NCI-H1092 (cell line): ENCODE data around the gene ZNF766.
"Not testable (repeated sequence)": the region's sequence is repeated elsewhere in the genome, so short reads cannot be mapped to it uniquely, and the experiment has no call there.

Source experiments
- DNase-seq: peaks from one replicate; lab custom pipeline; 2025; lab: John Stamatoyannopoulos, UW

The ZNF766 gene

DNA sequence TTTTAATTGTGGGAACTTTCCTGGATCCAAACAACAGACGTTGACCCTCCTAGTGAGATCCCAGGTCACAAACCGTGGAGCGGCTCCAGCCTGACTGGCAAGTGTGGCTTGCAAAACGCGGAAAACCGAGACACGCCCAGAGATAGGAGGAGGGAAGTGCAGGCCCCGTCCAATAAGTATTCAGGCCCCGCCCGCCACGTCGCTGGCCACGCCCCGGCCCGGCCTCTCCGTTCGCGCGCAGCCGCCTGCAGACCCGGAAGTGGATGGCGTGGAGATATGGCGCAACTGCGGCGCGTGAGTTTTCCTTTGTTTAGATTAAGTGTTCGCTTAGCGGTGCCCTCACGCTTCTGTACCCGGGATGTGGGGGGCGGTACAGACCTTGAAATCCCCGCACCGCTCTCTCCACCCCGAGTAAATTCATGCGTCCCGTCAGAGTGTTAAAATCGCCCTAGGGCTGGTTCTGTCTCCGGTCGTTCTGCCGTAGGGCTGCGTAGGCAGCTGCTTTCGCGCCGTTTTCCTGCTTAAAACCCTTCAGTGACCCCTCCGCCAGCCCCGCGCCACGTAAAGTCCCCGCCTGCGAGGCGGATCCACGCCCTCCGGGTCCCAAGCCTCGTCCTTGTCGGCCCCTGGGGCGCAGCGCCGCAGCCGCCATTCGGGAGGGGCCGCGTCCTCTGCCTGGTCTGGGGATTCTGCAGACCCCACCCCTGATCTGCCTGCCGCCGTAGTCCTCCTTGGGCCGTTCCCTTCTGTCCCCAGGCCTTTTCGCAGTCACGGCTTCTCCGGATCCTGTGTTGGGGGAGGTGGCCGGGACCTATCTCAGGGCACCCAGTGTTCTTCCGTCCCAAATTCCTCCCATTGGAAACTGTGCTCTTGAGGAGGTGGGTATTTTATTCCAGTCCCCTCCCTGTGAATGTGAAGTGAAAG lies at the start of gene ZNF766:
Gene ZNF766, plus strand, starts transcription at position 250 of the 924 bp plus-strand sequence. Its CDS starts 27 bp downstream, at position 277.
- DNase-seq = peak; percentile 91

DNA sequence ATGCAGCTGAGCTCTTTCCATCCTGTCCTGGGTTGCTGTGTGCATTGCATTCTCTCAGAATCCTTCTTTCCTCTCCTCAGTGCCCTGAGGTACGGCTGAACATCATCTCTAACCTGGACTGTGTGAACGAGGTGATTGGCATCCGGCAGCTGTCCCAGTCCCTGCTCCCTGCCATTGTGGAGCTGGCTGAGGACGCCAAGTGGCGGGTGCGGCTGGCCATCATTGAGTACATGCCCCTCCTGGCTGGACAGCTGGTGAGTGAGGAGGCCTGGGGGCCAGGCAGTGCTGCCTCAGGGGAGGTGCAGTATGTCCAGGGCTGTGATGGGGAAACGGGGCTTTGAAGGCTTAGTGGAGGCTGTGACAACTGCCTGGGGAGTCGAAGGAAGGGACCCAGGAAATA lies 49.8 kb upstream of the ZNF766 start:
- DNase-seq = no peak

DNA sequence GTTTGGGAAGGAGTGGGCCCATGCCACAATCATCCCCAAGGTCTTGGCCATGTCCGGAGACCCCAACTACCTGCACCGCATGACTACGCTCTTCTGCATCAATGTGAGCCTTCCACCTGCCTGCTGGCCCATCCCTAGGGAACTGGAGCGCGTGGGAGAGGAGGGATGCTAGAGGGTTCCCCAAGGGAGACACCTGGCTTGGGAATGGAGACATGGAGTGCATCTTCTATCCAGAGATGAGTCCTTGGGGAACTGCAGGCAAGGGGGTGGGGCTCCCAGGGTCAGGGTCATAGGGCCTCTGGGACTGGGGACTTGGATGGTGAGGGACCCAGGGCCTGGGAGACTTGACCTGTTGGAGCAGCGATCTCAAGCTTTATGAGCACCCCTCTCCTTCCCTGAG lies 48.4 kb upstream of the ZNF766 start:
- no peak for DNase-seq

DNA sequence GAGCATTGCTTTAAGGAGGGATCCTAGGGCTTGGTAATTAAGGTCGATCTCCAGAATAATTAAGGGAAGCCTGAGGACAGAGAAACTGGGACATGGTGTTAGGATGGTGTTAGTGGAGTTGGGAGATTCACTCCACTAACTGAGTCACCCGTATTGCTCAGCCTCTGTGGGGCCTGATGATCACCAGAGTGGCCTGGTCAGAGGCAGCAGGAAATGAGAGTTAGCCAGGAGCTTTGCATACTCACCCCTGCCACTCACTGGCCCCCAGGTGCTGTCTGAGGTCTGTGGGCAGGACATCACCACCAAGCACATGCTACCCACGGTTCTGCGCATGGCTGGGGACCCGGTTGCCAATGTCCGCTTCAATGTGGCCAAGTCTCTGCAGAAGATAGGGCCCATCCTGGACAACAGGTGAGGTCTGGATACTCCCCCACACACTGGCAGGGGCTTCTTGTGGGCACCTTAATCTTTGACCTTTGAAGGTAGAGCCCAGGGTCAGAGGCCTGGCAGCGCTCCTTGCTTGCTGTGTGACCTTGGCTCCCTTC lies 47.5 kb upstream of the ZNF766 start:
- DNase-seq = no peak

DNA sequence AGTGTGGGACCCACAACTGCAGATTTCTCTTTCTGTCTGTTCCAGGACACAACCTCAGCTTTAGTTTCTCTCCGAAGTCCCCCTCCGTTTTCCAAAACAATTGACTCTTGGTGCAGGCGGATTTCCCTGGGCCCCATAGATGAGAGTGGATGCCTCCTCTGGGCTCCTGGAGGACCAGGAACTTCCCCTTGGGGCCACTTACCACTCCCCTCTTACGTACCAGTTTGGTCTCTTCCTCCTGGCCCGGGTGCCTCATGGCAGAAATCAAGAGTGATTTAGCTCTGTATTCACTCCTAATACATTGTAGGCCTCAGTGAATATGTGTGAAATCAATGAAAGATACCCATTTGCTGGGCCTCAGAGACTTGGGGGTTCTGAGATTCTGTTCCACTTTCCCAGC lies 45.2 kb upstream of the ZNF766 start:
- DNase-seq = no peak

DNA sequence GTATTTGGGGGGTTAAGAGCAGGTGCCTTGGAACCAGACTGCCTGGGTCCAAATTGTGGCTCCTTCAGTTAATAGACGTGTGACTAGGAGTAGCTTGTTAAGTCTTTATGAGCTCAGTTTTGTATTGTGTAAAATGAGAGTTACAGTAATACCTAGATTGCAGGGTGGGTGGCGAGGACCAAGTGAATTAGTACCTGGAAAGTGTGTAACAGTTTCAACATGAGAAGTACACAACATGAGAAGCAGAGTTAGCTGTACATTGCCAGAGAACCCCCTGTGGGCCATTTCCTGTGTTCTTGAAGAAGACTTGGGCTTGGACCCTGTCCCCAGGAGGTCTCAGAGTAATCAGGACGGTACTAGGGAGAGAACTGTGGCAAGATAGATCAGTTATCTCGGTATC lies 42.7 kb upstream of the ZNF766 start:
- DNase-seq = no peak

DNA sequence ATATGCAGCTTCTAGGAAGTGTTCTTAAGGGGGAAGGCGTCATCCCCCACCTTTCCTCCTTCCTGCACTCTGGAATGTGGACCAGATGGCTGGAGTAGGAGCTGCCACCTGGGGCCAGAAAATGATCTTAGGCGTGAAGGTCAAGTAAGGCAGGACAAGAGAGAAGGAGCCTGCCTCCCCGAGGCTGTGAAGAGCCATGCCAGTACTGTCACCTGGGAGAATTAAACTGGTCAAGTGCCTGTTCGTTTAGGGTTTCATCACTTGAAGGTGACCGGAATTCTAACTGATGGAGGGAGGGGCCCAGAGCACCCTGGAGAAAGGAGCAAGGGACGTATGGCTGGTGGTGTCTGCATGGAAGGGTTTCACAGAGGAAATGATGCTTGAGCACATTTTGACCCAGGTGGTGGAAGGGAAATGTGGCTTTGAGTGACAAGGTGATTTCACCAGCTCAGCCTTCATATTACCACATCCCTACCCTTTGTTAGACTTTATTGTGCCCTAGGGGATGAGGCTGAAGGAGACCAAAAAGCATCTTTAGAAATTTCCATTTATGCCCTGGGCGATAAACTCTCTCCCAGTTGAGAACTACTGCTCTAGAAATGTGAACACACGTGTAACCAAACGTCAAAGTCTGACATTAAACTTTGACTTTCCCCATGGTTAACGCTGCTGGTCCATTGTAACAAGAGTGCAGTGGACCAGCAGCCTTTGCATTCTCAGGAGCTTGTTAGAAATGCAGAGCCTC lies 42.0 kb upstream of the ZNF766 start:
- no peak for DNase-seq

DNA sequence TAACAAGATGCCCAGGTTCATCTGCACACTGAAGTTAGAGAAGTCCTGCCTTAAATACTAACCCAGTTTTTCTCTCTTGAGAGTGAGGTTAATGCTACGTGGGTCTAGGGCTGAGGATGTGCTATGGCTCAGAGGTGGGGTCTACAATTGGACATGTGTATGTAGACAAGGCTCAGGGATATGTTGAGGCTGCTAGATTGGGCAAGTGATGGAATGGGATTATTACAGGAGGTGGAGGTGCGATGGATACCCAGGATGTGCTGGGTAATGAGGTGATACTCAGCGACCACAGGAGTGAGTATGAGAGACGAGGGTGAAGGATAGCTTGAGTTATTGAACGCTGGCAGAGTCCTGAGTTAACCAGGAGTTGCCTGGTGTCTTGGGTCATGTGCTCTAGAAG lies 41.4 kb upstream of the ZNF766 start:
- DNase-seq = no peak

DNA sequence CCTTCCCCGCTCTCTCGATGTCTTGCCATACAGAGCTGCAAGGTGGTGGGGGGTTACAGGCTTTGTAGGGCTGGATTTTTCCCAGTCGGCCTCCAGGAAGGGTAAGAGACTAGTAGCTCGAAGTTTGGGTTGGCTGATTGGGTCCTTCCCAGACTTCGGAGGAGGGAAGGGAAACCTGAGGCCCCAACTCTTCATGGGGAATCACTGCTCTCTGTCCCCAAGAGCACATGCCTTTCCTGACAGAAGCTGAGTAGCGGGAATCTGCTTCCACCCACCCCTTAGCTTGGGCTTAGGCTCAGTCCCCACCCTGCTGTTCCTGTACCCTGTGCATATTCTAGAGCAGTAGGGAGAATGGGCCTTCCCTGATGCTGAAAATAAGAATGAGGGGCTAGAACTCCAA lies 39.9 kb upstream of the ZNF766 start:
- no peak for DNase-seq

DNA sequence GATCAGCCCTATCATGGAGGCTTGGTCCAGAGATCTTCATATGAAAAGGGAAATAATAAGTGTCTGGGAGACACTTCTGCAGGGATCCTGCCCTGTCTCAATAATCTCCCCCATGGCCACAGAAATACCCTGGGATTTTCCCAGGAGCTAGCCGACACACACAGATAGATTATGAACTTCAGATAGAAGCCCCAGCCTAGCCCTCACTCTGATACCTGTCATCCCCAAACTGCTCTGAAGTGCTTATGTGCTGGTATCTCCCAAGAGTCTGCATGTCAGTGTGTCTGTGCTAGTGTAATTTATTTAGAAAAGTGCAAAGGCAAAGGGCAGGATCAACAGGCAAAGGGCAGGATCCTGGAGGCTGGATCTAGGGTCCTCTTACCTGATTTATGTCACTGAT lies 38.7 kb upstream of the ZNF766 start:
- DNase-seq = no peak

DNA sequence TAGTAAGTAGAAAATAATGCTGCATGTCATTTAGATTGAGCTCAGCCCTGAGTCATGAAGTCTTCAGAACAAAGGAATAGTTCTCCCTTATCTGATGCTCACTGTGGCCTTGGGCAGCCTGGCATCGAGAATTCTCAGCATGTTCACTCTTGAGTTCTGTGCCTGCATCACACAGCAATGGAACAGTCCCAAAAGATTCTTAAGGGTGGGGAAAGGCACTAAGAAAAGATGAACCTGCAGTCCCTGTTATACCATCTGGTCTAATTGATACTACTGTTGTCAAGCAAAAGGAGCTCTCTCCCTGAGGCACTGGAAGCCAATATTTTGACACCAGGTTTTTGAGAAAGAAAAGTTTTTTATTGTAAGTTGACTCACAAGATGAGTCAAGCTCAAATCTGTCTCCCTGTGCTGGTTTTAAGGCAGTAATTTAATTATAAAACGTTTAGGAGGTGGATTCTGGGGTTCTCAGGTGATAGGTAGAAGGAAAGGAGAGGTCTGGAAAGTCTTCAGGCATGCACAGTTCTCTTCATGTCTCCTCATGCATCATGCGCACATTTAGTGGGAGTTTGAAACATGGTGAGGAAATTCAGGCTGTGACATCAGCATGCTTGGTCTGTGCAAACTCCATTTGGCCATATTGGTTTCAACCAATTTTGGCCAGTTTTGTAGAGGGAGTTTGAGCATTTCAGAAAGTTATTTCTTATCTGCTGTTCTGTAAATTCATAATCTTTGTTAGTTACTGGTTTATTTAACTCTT lies 38.1 kb upstream of the ZNF766 start:
- DNase-seq = no peak

DNA sequence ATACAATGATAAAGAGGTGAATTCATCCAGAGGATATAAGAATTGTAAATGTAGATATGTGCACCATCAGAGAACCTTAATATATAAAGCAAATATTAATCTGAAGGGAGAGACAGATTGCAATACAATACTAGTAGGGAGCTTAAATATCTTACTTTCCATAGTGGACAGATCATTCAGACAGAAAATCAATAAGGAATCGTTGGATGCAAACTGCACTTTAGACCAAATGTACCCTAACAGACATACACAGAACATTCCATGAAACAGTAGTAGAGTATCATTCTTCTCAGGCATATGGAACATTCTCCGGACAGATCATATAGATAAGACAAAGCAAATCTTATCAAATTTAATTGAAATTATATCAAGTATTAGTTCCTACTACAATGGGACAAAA lies 35.0 kb upstream of the ZNF766 start:
- DNase-seq = no peak

DNA sequence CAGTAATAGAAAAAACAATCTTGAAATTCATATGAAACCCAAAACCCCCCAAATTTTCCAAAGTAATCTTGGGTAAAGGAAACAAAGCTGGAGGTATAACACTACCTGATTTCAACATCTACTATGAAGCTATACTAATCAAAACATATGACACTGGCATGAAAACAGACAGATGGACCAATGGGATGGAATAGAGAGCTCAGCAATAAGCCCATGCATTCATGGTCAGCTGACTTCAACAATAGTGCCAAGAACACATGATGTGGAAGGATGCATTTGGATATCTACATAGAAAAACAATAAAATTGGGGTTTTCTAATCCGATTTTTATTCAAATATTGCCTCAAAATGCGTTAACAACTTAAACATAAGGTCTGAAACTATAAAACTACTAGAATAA lies 32.2 kb upstream of the ZNF766 start:
- DNase-seq = no peak

DNA sequence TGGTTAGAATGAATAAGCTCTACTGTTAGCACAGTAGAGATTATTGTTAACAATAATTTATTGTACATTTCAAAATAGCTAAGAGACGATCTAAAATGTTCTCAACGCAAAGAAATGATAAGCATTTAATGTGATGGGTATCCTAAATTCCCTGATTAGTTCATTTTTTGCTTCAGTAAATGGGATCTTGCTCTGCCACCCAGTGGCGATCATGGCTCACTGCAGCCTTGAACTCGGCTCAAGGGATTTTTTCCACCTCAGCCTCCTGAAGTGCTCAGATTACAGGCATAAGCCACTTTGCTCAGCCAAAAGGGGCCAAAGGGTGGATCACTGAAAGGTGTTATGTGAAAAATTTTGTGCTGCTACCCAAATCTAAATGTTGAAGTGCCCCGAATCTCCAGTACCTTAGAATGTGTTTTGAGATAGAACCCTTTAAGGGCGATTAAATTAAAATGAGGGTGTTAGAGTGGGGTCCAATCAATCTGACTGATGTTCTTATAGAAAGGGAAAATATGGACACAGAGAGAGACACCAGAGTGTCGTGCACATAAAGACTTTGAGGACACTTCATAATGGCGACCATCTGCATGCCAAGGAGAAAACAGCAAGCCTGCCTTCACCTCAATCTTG lies 31.5 kb upstream of the ZNF766 start:
- DNase-seq = no peak

DNA sequence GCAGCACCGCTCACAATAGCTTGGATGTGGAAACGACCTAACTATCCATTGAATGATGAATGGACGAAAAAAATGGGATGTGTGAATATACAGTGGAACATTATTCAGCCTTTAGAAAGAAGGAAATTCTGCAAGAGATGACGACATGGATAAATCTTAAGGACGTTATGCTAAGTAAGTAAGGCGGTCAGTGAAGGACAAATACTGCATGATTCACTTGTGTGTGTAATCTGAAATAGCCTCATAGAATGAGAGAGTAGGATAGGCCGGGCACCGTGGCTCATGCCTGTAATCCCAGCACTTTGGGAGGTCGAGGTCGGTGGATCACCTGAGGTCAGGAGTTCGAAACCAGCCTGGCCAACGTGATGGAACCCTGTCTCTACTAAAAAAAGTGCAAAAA lies 25.4 kb upstream of the ZNF766 start:
- no peak for DNase-seq

DNA sequence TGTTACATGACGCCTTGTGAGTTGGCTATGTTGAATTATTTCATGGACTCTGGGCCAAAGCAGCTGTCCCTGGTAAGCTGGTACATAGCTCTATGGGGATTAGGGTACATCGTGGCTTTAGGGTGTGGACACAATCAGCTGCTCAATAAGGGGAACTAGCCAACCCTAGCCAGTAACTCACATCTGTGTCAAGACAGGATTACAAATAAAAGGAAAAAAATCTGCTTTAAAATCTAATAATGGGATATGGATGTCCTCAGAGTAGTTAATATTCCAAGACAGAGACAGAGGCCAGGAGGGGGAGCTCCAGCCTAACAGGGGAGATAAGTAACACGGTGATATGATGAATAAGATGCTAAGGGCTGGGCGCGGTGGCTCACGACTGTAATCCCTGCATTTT lies 21.1 kb upstream of the ZNF766 start:
- DNase-seq = peak; percentile 29

DNA sequence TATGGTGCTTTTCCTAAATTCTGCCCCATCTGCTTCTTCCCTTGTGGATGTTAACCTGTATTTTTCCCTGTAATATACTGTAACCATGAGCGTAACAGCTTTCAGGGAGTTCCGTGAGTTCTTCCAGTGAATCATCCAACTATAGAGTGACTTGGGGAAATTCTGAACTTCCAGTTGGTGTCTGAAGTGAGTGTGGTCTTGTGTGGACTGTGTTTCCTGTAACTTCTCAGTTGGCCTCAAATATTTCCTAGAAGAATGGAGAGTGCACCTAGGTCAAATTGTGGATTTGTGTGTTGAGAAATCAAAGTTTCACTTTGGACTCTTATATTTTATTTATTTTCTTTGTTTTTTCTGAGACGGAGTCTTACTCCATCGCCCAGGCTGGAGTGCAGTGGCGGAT lies 11.0 kb upstream of the ZNF766 start:
- no peak for DNase-seq

DNA sequence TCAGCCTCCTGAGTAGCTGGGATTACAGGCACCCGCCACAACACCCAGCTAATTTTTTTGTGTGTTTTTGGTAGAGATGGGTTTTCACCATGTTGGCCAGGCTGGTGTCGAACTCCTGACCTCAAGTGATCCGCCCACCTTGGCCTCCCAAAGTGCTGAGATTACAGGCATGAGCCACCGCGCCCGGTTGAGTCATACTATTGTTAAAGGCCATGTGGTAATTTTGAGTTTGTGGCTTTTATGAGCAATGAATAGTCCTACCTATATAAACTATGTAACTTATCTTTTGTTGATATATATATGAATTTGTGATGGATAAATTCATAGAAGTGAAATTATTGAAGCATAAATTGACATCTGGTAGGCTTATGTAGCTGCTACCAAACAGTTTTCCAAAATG lies 3.8 kb upstream of the ZNF766 start:
- DNase-seq = not testable (repeated sequence)

DNA sequence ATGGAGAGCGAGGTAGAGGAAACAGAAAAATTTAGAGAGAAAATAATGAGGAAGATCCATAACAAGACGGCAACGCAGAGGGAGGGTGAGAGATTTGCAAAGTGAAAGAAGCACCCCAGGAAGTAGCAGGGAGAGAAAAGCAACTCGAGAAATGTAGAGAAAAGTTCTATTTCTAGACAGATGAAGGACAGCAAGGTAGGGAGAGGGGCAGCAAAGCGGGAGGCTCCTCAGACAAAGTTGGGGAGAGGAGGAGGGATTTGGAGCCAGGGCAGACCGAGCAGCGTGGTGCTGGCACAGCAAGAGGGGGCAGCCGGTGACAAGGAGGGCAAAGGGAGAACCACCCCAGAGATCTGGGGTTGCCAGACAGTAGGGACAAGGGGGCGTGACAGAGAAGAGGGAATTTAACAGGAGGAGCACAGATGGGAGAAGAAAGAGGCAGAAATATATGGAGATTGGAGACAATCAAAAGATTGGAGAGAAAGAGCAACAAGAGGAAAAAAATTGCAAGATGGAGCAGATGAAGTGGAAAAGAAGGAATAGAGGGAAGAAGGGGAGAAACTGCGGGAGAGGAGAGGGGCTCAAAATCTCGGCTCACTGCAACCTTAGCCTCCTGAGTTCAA lies 989 bp downstream of the ZNF766 start:
- no peak for DNase-seq

DNA sequence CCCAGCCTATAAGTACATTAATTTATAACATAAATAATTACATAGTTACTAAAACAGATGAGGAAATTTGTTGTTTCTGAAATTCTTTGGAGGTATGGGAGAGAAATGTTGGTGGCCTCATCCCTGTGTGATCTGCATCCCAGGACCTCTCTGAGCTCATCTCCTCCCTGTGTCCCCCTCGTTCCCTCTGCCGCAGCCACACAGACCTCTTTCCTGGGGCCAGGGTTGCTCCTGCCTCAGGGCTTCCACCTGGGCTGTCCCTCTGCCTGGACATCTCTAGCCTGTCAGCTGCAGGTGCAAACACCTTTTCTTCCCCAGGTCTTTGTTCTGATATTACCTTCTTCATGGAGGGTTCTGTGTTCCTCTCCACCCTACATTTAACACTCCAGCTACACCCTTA lies 3.9 kb downstream of the ZNF766 start:
- no peak for DNase-seq

DNA sequence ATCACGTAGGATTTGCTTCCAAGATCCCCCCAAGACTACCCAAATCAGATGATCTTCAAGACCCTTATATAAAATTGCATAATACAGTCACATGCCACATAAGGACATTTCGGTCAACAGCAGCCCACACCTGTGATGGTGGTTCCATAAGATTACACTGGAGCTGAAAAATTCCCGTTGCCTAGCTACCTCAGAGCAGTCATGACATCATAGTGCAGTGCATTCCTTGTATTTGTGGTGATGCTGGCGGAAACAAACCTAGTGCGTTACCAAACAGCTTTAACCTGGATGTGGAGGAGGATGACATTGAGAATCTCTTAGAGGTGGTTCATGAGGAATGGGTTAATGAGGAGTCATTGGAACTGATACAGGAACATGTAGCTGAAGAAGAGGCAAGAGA lies 4.8 kb downstream of the ZNF766 start:
- DNase-seq = no peak
